ENCODE data around the gene EZR.

DNA sequence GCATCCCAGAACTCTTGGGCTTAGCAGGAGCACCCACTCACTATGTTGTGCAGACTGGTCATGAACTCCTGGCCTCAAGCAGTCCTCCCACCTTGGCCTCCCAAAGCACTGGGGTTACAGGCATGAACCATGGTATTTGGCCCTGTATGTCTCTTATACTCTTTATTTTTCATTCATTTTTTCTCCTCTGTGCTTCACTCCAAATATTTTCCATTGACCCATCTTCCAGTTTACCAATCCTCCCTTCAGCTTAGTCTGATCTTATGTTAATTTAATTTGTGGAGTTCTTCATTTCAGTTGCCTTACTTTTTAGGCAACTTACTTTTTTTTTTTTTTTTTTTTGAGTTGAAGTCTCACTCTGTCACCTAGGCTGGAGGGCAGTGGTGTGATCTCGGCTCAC, 79.5 kb downstream of the EZR start:
- TF ChIP-seq, protein P1, sequence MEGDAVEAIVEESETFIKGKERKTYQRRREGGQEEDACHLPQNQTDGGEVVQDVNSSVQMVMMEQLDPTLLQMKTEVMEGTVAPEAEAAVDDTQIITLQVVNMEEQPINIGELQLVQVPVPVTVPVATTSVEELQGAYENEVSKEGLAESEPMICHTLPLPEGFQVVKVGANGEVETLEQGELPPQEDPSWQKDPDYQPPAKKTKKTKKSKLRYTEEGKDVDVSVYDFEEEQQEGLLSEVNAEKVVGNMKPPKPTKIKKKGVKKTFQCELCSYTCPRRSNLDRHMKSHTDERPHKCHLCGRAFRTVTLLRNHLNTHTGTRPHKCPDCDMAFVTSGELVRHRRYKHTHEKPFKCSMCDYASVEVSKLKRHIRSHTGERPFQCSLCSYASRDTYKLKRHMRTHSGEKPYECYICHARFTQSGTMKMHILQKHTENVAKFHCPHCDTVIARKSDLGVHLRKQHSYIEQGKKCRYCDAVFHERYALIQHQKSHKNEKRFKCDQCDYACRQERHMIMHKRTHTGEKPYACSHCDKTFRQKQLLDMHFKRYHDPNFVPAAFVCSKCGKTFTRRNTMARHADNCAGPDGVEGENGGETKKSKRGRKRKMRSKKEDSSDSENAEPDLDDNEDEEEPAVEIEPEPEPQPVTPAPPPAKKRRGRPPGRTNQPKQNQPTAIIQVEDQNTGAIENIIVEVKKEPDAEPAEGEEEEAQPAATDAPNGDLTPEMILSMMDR (IDR thresholded peaks at IDR 0.05) = no peak
- TF ChIP-seq POLR2AphosphoS5 (IDR thresholded peaks at IDR 0.05; ENCODE audit: low read depth, low read length) = no peak
- TF ChIP-seq, protein P2, sequence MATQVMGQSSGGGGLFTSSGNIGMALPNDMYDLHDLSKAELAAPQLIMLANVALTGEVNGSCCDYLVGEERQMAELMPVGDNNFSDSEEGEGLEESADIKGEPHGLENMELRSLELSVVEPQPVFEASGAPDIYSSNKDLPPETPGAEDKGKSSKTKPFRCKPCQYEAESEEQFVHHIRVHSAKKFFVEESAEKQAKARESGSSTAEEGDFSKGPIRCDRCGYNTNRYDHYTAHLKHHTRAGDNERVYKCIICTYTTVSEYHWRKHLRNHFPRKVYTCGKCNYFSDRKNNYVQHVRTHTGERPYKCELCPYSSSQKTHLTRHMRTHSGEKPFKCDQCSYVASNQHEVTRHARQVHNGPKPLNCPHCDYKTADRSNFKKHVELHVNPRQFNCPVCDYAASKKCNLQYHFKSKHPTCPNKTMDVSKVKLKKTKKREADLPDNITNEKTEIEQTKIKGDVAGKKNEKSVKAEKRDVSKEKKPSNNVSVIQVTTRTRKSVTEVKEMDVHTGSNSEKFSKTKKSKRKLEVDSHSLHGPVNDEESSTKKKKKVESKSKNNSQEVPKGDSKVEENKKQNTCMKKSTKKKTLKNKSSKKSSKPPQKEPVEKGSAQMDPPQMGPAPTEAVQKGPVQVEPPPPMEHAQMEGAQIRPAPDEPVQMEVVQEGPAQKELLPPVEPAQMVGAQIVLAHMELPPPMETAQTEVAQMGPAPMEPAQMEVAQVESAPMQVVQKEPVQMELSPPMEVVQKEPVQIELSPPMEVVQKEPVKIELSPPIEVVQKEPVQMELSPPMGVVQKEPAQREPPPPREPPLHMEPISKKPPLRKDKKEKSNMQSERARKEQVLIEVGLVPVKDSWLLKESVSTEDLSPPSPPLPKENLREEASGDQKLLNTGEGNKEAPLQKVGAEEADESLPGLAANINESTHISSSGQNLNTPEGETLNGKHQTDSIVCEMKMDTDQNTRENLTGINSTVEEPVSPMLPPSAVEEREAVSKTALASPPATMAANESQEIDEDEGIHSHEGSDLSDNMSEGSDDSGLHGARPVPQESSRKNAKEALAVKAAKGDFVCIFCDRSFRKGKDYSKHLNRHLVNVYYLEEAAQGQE (IDR thresholded peaks at IDR 0.05; ENCODE audit: insufficient read depth in 1 of 2, low read depth in 2 of 2, low read length in 1 of 2) = no peak
